OCI-LY7 (cell line): ENCODE measurements around the gene IRGQ.

ENCODE experiments used
- EZH2phosphoT487 ChIP-seq: fragments of 200-600 bp; sonication (generic); IDR thresholded peaks from 2 replicates; pipeline ENCODE4 v1.6.1; 2018; ENCODE audit warnings: low read depth, borderline replicate concordance, mild to moderate bottlenecking, mixed run types, antibody characterized with exemption, low read length, moderate library complexity, mixed read lengths
- TF ChIP-seq, protein P1 (sequence below): fragments of 200-600 bp; sonication (generic); conservative IDR thresholded peaks from 2 replicates; pipeline ENCODE4 v1.5.1; 2014; ENCODE audit warnings: mild to moderate bottlenecking, antibody characterized with exemption, low read length, moderate library complexity, mixed read lengths

DNA sequence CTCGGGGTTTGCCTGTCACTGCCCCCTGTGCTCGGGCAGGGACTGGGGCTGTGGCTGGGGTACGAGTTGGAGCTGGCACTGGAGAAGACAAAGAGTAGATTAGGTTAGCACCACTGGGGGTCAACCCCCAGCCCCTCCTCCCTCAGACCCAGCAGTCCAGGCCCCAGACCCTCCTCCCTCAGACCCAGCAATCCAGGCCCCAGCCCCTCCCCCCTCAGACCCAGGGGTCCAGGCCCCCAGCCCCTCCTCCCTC is 43.8 kb downstream of the IRGQ start:
- TF ChIP-seq, protein P1, sequence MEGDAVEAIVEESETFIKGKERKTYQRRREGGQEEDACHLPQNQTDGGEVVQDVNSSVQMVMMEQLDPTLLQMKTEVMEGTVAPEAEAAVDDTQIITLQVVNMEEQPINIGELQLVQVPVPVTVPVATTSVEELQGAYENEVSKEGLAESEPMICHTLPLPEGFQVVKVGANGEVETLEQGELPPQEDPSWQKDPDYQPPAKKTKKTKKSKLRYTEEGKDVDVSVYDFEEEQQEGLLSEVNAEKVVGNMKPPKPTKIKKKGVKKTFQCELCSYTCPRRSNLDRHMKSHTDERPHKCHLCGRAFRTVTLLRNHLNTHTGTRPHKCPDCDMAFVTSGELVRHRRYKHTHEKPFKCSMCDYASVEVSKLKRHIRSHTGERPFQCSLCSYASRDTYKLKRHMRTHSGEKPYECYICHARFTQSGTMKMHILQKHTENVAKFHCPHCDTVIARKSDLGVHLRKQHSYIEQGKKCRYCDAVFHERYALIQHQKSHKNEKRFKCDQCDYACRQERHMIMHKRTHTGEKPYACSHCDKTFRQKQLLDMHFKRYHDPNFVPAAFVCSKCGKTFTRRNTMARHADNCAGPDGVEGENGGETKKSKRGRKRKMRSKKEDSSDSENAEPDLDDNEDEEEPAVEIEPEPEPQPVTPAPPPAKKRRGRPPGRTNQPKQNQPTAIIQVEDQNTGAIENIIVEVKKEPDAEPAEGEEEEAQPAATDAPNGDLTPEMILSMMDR = no peak
- no peak for TF ChIP-seq EZH2phosphoT487
